ENCODE measurements around the gene ZFP37. TPM values are rescaled to one million over a fixed set of nuclear protein-coding genes. Genes with fewer than 3 reads are reported as not detected.

Gene ZFP37
- total RNA-seq, 2 donors from 2014 or later = 1.7 to 1.9 TPM

DNA sequence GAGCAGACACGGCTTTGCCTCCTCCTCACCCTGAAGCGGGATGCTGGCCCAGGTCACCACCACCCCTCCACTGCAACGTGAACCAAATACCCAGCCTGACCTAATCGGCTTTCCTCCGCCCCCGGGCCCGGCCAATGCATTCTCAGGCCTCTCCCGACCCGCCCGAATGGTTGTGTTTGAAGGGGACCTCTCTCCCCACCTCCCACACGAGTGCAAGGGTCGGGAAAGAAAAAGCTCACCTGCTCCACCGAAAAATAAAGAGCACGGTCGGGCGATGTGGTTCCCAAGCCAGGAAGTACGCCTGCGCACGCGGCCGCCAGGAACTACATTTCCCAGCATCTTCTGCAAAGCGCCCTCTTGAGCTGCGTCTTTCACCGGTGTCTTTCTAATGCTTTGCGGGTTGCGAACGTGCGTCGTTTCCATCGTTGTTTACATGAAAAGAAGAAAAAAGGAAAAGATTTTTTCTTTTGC, 44.6 kb downstream of the ZFP37 start, which contains the start of gene ZNF883:
Gene ZNF883 (minus strand): TSS at position 282 of the 471 bp plus-strand sequence.
- ATAC-seq = peak in 1 of 2 donors; percentile 59
- DNase-seq (ENCODE audit: low spot score in 2 of 2) = peak in 1 of 2 donors; percentile 10
- Mint-ChIP-seq H3K9me3 (peaks cover 29 to 39% of the 10 kb centered on the region in 2 donors), H3K27ac (no peak within 1 kb of the TSS), H3K36me3 (peaks cover 15 to 22% of the 10 kb centered on the region in 2 donors)

DNA sequence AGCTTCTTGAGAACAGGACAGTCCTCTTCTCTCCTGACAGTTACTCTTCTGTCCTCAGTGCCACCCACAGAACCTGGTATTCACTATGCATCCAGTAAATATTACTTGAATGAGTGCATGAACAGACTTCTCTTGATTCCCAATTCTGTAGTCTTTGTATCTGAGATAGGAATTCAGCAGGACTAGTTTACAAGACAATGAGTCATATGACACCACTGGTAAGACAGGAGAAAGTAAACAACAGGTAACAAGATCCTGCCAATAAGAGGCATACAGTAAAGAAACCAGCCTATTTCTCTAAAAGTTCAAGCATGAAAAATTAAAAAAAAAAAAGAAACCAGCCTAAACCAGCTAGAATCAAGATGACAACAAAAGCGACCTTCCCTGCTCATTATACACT, 50.7 kb downstream of the ZFP37 start:
- ATAC-seq (no peak), DNase-seq (ENCODE audit: low spot score in 2 of 2) (no peak)
- H3K27ac Mint-ChIP-seq = no peak overlapping the region
- peaks cover 34 to 45% of the 10 kb centered on the region in 2 donors for H3K9me3 Mint-ChIP-seq
- H3K36me3 Mint-ChIP-seq = peaks cover 26 to 35% of the 10 kb centered on the region in 2 donors

DNA sequence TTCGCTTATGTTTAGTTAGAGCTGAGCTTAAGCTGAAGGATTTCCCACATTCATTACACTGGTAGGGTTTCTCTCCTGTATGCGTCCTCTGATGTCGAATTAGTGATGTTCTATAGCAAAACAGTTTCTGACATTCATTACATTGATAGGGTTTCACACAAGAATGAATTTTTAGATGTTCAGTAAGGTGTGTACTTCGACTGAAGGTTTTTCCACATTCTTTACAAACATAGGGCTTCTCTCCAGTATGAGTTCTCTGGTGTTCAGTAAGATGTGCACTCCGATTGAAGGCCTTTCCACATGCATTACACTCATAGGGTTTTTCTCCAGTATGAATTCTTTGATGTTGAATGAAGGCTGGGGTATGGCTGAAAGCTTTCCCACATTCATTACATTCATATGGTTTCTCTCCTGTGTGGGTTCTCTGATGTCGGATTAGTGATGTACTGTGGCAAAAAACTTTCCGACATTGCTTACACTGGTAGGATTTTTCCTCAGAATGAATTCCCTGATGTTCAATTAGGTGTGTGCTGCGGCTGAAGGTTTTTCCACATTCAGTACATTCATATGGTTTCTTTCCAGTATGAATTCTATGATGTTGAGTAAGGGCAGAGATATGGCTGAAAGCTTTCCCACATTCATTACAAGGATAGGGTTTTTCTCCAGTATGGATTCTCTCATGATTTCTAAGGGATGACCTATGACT, 59.1 kb downstream of the ZFP37 start:
- H3K9me3 Mint-ChIP-seq = peaks cover 40 to 57% of the 10 kb centered on the region in 2 donors
- ATAC-seq = no peak
- no peak overlapping the region for H3K27ac Mint-ChIP-seq
- peaks cover 39 to 64% of the 10 kb centered on the region in 2 donors for H3K36me3 Mint-ChIP-seq
- DNase-seq (ENCODE audit: low spot score in 2 of 2) = no peak

Other genes starting within 250 kb of the ZFP37 start
- gene SLC46A2, start 165.8 kb downstream of the ZFP37 start, total RNA-seq = not detected
- 1 to 10 TPM in 1 of 2 donors, under 1 TPM in 1; 0.16 to 1.0 TPM for gene ZNF883, start 44.5 kb downstream of the ZFP37 start, total RNA-seq
- 1 to 10 TPM; 2.1 to 3.8 TPM for gene SLC31A2, start 94.3 kb upstream of the ZFP37 start, total RNA-seq
- 10 to 100 TPM; 12.5 to 45.6 TPM for gene FKBP15, start 164.6 kb upstream of the ZFP37 start, total RNA-seq
- 10 to 100 TPM; 11.5 to 14.8 TPM for gene SLC31A1, start 164.8 kb upstream of the ZFP37 start, total RNA-seq
- 10 to 100 TPM; 40.3 to 47.7 TPM for gene CDC26, start 218.8 kb upstream of the ZFP37 start, total RNA-seq
- 10 to 100 TPM; 45.2 to 50.3 TPM for gene PRPF4, start 218.9 kb upstream of the ZFP37 start, total RNA-seq
- gene RNF183, start 246.7 kb upstream of the ZFP37 start, total RNA-seq = under 1 TPM in 1 of 2 donors, not detected in 1; 0.29 TPM

Measured in activated naive CD4-positive, alpha-beta T cell treated with anti-CD3 and anti-CD28 coated beads, Interleukin-2, amount 50 U/mL, for 72 hours (primary cell).